Chondrocyte (in vitro differentiated cells): ENCODE results near the gene RCSD1. TPM values are rescaled to one million over a fixed set of nuclear protein-coding genes. Genes with fewer than 3 reads are reported as not detected.
A peak's percentile ranks its signal among the peaks of the same experiment; 100 is the strongest.

ENCODE experiments used
- DNase-seq: peaks from one replicate; pipeline ENCODE4 v3.0.0; 2021; ENCODE audit warnings: mixed read lengths, low spot score
- H3K27ac Mint-ChIP-seq: one replicate; pipeline ENCODE4 v1.8.0; 2021; ENCODE audit warnings: mild to moderate bottlenecking, moderate library complexity, mixed read lengths; ENCODE audit not compliant: unreplicated experiment
- H3K27me3 Mint-ChIP-seq: 2 replicates; pipeline ENCODE4 v1.8.0; 2021; ENCODE audit warnings: low read depth, mixed read lengths
- H3K36me3 Mint-ChIP-seq: 2 replicates; pipeline ENCODE4 v1.8.0; 2021; ENCODE audit warnings: low read depth, mixed read lengths
- H3K4me1 Mint-ChIP-seq: 2 replicates; pipeline ENCODE4 v1.8.0; 2021; ENCODE audit warnings: low read depth, mild to moderate bottlenecking, mixed read lengths
- H3K4me3 Mint-ChIP-seq: one replicate; pipeline ENCODE4 v1.8.0; 2021; ENCODE audit warnings: mild to moderate bottlenecking, moderate library complexity, mixed read lengths; ENCODE audit not compliant: unreplicated experiment
- H3K9me3 Mint-ChIP-seq: 2 replicates; pipeline ENCODE4 v1.8.0; 2021; ENCODE audit warnings: low read depth, mixed read lengths
- CTCF ChIP-seq: fragments of 200-600 bp; sonication (generic); IDR thresholded peaks from 2 replicates; pipeline ENCODE4 v1.5.0; 2021; ENCODE audit warnings: antibody characterized with exemption, mild to moderate bottlenecking, moderate library complexity
- total RNA-seq: library from RNA; stranded (reverse); gene quantifications from 3 replicates; pipeline ENCODE4 v1.2.1, GENCODE V29; 2021

The RCSD1 gene
- total RNA-seq, 1 donor from 2014 or later: 1.1 TPM

- no peaks in the 10 kb centered on the region for H3K9me3 Mint-ChIP-seq
- H3K27me3 Mint-ChIP-seq: no peaks in the 10 kb centered on the region
- no peak overlapping the region for H3K27ac Mint-ChIP-seq
- peaks cover 20% of the 10 kb centered on the region for H3K4me1 Mint-ChIP-seq
- H3K4me3 Mint-ChIP-seq: no peak overlapping the region
- TF ChIP-seq CTCF: no peak
- no peak for DNase-seq
- H3K36me3 Mint-ChIP-seq: no peaks in the 10 kb centered on the region
These were observed 51.5 kb downstream of the RCSD1 start for GRCh38 chr1:167681451-167682098.

GRCh38 chr1:167683226-167683625 is 53.2 kb downstream of the RCSD1 start:
- TF ChIP-seq CTCF: no peak
- H3K9me3 Mint-ChIP-seq: no peaks in the 10 kb centered on the region
- H3K27me3 Mint-ChIP-seq: no peaks in the 10 kb centered on the region
- no peak overlapping the region for H3K27ac Mint-ChIP-seq
- peaks cover 20% of the 10 kb centered on the region for H3K4me1 Mint-ChIP-seq
- no peaks in the 10 kb centered on the region for H3K36me3 Mint-ChIP-seq
- no peak overlapping the region for H3K4me3 Mint-ChIP-seq
- no peak for DNase-seq

GRCh38 chr1:167683641-167684502 is 53.8 kb downstream of the RCSD1 start:
- TF ChIP-seq CTCF: no peak
- H3K4me1 Mint-ChIP-seq: peaks cover 20% of the 10 kb centered on the region
- peak overlapping the region; percentile 55 for H3K27ac Mint-ChIP-seq
- no peaks in the 10 kb centered on the region for H3K27me3 Mint-ChIP-seq
- no peaks in the 10 kb centered on the region for H3K36me3 Mint-ChIP-seq
- H3K9me3 Mint-ChIP-seq: no peaks in the 10 kb centered on the region
- no peak for DNase-seq
- H3K4me3 Mint-ChIP-seq: no peak overlapping the region

GRCh38 chr1:167685844-167686243 is 55.8 kb downstream of the RCSD1 start:
- H3K4me1 Mint-ChIP-seq: peaks cover 20% of the 10 kb centered on the region

More at GRCh38 chr1:167685844-167686243, 55.8 kb downstream of the RCSD1 start:
- Mint-ChIP-seq H3K27ac (no peak overlapping the region), H3K4me3 (no peak overlapping the region), H3K9me3 (no peaks in the 10 kb centered on the region), H3K36me3 (no peaks in the 10 kb centered on the region), H3K27me3 (no peaks in the 10 kb centered on the region)
- TF ChIP-seq CTCF: no peak
- no peak for DNase-seq
